HL-60 (cell line): ENCODE results near the gene PACRG.

Source experiments
- CTCF ChIP-seq: IDR thresholded peaks from one replicate; pipeline ENCODE4 v1.5.1; 2011; ENCODE audit warnings: low read length, control low read depth, inconsistent platforms; ENCODE audit not compliant: insufficient read depth
- GABPA ChIP-seq: IDR thresholded peaks from 2 replicates; pipeline ENCODE4 v1.6.1; 2012; ENCODE audit warnings: low read depth
- POLR2AphosphoS5 ChIP-seq: IDR thresholded peaks from 2 replicates; pipeline ENCODE4 v1.6.1; 2012; ENCODE audit warnings: low read depth
- REST ChIP-seq: IDR thresholded peaks from 2 replicates; pipeline ENCODE4 v1.6.1; 2012; ENCODE audit warnings: low read depth; ENCODE audit not compliant: insufficient replicate concordance
- SPI1 ChIP-seq: IDR thresholded peaks from 2 replicates; pipeline ENCODE4 v1.6.1; 2012; ENCODE audit warnings: low read depth, mild to moderate bottlenecking, borderline replicate concordance

DNA sequence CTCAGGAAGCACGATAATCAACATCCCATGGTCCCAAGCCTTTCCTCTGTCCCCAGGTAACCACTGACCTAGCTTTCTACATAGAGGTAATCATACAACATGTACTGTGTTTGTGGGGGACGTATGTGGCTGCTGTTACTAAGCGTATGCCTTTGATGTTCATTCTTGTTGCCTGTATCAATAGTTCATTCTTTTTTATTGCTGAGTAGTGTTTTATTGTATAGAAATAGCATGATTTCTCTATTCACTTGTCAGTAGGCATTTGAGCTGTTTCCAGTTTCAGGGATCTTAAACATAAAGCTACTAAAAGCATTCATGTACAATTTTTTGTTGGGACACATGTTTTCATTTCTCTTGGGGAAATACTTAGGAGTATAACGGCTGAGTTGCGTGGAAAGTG is 185.4 kb downstream of the PACRG start:
- TF ChIP-seq CTCF, result no peak
- no peak for TF ChIP-seq POLR2AphosphoS5
- no peak for TF ChIP-seq REST
- TF ChIP-seq SPI1, result no peak
- TF ChIP-seq GABPA, result no peak
